Sigmoid colon (tissue), 7 donors: Measurements from ENCODE around the gene SLC15A3. TPM values are rescaled to one million over a fixed set of nuclear protein-coding genes. Genes with fewer than 3 reads are reported as not detected.

Source experiments
- DNase-seq: peaks from one replicate; pipeline ENCODE4 v3.0.0-alpha.2; 2019
- H3K27ac ChIP-seq, 4 donors: fragments of 200-600 bp; sonication (generic); one replicate each; pipeline ENCODE4 v1.5.1; 2016 to 2019; ENCODE audit warnings: mild to moderate bottlenecking in 1 of 4
- H3K27me3 ChIP-seq, 3 donors: fragments of 200-600 bp; sonication (generic); one replicate each; pipeline ENCODE4 v1.5.1; 2019; ENCODE audit warnings: mild to moderate bottlenecking in 1 of 3
- H3K36me3 ChIP-seq, 4 donors: fragments of 200-600 bp; sonication (generic); one replicate each; pipeline ENCODE4 v1.5.1; 2016 to 2019
- H3K4me1 ChIP-seq, 4 donors: fragments of 200-600 bp; sonication (generic); one replicate each; pipeline ENCODE4 v1.5.1; 2017 to 2019
- H3K4me3 ChIP-seq, 4 donors: fragments of 200-600 bp; sonication (generic); one replicate each; pipeline ENCODE4 v1.5.1; 2017 to 2019; ENCODE audit warnings: mild to moderate bottlenecking in 2 of 4, moderate library complexity in 1 of 4
- H3K9me3 ChIP-seq, 4 donors: fragments of 200-600 bp in 3 of 4; sonication (generic) in 3 of 4; one replicate each; pipeline versions ENCODE4 v1.5.1 to v1.6.1; 2013 to 2019
- EP300 ChIP-seq, 4 donors: sonication (generic); formaldehyde crosslinking; IDR thresholded peaks; one replicate each; pipeline ENCODE4 v1.6.1; 2017; ENCODE audit warnings: antibody characterized with exemption in 4 of 4
- POLR2A ChIP-seq, 2 donors: fragments of 450-650 bp; IDR thresholded peaks; one replicate each; pipeline ENCODE4 v1.6.1; 2016; ENCODE audit warnings: antibody characterized with exemption in 2 of 2, mild to moderate bottlenecking in 2 of 2, moderate library complexity in 2 of 2
- POLR2AphosphoS5 ChIP-seq, 4 donors: sonication (generic); formaldehyde crosslinking; IDR thresholded peaks; one replicate each; pipeline ENCODE4 v1.6.1; 2017; ENCODE audit warnings: antibody characterized with exemption in 4 of 4
- WGBS, 2 donors: extraction: QIAGEN DNeasy Blood & Tissue Kit; methylation state at CpG; one replicate each; pipeline ENCODE4 v1.1.7; 2013; 5-methylcytosine and 5-hydroxymethylcytosine counted together
- intact Hi-C: fragments of 100-400 bp; cut with DNase I; formaldehyde crosslinking; loops from one replicate; pipeline ENCODE4 v1.15.1; 2023
- polyA plus RNA-seq, 3 donors: library from polyadenylated mRNA; stranded (reverse); fragments of 200-250 nt; gene quantifications; one replicate each; pipeline ENCODE4 v1.2.3, GENCODE V29; 2013
- total RNA-seq, 4 donors: library from RNA; depleted of rRNA; stranded (reverse); fragments of >200 nt; gene quantifications; one replicate each; pipeline ENCODE4 v1.1.0, GENCODE V29; 2016
- TF ChIP-seq, protein P1 (sequence below), 4 experiments: fragments of 450-650 bp in 3 of 4; fragments of 200-600 bp in 1 of 4; IDR thresholded peaks; one replicate each; pipeline ENCODE4 v1.5.1; 2016 to 2019; ENCODE audit warnings: antibody characterized with exemption in 4 of 4, mild to moderate bottlenecking in 3 of 4, moderate library complexity in 2 of 4
- donor health status: healthy with polysubstance abuse.
- donor health status: Bipolar disorder and iron deficiency.
- donor health status: healthy.

The SLC15A3 gene
- total RNA-seq: 10 to 100 TPM; 12.8 to 43.9 (median 28.6) TPM
- 10 to 100 TPM; 13.8 to 32.0 (median 21.3) TPM for polyA plus RNA-seq

DNA sequence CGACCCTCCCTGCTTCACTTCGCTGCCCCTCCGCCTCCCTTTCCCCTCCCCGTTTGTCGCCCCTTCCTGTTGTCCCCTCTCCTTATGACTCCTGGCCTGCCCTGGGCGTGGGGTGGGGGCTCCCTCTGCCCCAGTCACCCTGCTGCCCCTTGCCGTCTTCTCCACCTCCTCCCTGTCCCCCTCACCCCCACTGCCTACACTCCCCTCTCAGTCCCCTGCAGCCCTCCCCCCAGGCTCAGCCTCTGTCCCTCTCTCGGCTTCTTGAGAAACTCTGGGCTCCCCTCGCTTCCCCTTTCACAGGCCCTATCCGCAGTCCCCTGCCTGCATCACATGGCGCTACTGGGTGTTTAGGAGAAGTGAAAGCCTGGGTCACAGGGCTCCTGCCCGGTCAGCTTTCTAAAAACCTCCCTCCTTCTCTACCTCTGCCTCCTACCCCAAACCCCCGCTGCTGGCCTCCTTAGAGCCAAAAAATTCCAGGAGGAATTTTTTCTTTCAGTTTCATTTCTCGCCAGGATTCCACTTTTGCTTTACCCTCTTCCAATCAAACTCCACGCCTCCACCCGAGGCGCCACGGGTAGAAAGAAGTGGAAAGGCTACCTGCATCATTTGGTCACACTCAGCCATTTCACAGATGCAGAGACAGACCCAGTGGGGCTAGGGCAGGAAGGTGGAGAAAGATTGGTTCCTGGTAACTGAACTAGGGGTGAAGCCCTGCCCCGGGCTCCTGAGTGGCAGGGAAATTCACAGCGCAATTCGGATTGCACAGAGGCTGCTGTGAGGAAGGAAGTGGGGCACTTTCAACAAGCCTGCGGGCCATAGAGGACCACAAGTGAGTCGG lies at the start of gene SLC15A3:
SLC15A3 (minus strand) TSS at position 273 of the 838 bp plus-strand sequence. CDS start 625 bp downstream, outside the sequence.
- Histone ChIP-seq H3K36me3 (no peaks in the 10 kb centered on the region), H3K4me1 (peaks cover 0 to 31% (median 25%) of the 10 kb centered on the region in 4 donors), H3K27me3 (no peaks in the 10 kb centered on the region), H3K27ac (peak within 1 kb of the TSS; percentile 79 to 87 (median 82)), H3K9me3 (no peaks in the 10 kb centered on the region), H3K4me3 (peak within 1 kb of the TSS; percentile 39 to 59 (median 54))
- peak; percentile 87 for DNase-seq
- intact Hi-C loops: loop anchor here (2.0 kb wide), 1 partner anchor 37 kb away; the partner anchor contains the start of gene TMEM109
- 14 to 22% methylated on average over 23 of the region's 23 CpGs for WGBS, 2 donors
- TF ChIP-seq POLR2AphosphoS5 (IDR thresholded peaks at IDR 0.05): peak in 2 of 4 donors; percentile 36 to 49
- no peak for TF ChIP-seq EP300 (IDR thresholded peaks at IDR 0.05)
- no peak for TF ChIP-seq POLR2A (IDR thresholded peaks at IDR 0.05)

DNA sequence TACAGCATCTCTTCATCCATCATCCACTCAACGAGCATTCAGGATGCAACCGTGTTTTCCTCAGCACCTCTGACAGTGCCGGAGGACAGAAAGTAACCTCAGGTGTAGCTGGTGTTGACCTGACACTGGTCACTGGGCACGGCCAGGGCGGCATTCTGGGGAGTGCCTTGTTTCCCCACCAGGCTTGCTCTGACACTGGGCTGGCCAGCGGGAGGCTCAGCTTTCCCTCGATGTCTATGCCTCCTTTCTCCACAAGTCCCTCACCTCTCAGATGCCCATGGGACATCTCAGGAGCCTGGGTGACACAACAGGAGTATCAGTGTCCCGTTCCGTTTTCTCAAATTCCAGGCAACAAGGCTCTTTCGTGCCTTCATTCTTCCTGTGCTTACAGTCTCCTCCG lies 48.5 kb upstream of the SLC15A3 start:
- 88 to 90% methylated on average over 11 of the region's 11 CpGs for WGBS, 2 donors
- Histone ChIP-seq H3K36me3 (no peaks in the 10 kb centered on the region), H3K4me1 (no peaks in the 10 kb centered on the region), H3K27ac (no peak overlapping the region), H3K9me3 (no peaks in the 10 kb centered on the region), H3K4me3 (no peak overlapping the region), H3K27me3 (peaks cover 0 to 6% (median 0%) of the 10 kb centered on the region in 3 donors)
- TF ChIP-seq POLR2A (IDR thresholded peaks at IDR 0.05) (no peak), POLR2AphosphoS5 (IDR thresholded peaks at IDR 0.05) (no peak), EP300 (IDR thresholded peaks at IDR 0.05) (no peak)
- TF ChIP-seq, protein P1, sequence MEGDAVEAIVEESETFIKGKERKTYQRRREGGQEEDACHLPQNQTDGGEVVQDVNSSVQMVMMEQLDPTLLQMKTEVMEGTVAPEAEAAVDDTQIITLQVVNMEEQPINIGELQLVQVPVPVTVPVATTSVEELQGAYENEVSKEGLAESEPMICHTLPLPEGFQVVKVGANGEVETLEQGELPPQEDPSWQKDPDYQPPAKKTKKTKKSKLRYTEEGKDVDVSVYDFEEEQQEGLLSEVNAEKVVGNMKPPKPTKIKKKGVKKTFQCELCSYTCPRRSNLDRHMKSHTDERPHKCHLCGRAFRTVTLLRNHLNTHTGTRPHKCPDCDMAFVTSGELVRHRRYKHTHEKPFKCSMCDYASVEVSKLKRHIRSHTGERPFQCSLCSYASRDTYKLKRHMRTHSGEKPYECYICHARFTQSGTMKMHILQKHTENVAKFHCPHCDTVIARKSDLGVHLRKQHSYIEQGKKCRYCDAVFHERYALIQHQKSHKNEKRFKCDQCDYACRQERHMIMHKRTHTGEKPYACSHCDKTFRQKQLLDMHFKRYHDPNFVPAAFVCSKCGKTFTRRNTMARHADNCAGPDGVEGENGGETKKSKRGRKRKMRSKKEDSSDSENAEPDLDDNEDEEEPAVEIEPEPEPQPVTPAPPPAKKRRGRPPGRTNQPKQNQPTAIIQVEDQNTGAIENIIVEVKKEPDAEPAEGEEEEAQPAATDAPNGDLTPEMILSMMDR (IDR thresholded peaks at IDR 0.05): no peak
- DNase-seq: no peak
- intact Hi-C loops: no loop called here

DNA sequence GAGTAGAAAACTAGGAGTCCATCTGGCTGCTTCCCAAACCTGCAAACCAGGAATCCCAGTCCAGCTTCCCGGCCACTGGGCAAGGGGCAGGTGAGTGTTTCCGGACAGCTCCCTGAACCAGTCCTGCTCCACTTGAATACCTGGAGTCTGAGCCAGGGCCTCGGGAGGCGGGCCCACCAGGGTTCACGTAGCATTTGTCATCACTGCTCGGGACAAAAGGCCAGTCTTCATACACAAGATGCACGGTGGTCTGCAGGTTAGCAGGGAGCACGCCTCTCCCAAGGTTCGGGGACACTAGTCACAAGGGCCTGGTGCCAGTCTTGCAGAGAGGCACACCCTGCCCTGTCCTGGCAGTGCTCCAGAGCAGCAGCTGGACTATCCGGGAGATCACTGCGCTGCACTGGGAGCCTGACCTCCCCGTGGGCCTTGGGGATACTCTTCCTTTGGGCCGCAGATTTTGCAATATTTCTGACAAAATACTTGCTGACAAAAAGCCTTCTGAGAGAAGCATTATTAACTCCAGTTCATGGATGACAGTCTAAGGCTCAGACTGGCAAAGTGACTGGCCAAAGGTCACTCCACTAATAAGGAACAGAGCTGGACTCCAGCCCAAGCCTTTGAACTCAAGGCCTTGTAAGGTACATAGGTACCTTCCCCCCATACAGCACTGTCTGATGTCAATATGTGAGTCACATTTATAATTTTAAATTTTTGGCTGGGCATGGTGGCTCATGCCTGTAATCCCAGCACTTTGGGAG lies 44.6 kb upstream of the SLC15A3 start:
- 18 to 71% methylated on average over 13 of the region's 13 CpGs for WGBS, 2 donors
- Histone ChIP-seq H3K27me3 (no peaks in the 10 kb centered on the region), H3K9me3 (no peaks in the 10 kb centered on the region), H3K27ac (no peak overlapping the region), H3K4me3 (no peak overlapping the region), H3K4me1 (no peaks in the 10 kb centered on the region), H3K36me3 (no peaks in the 10 kb centered on the region)
- no peak for TF ChIP-seq EP300 (IDR thresholded peaks at IDR 0.05)
- no peak for TF ChIP-seq POLR2AphosphoS5 (IDR thresholded peaks at IDR 0.05)
- intact Hi-C loops: no loop called here
- no peak for DNase-seq

DNA sequence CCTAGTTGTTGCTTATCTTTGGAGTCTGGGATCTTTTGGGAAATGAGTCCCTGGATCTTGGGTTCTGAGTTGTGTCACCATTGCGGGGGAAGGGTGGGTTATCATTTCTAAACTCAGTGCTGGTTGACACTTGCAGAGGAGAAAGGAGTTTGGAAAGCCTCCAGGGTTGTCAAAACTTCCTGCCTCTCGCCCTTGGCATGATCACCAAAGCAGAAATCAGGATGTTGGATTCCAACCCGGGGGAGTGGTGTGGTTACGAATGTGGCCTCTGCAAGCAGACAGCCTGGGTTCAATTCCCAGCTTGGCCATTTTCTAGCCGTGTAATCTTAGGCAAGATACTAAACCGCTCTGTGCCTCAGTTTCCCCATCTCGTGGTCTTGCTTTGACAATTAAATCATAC lies 43.8 kb upstream of the SLC15A3 start:
- DNase-seq: no peak
- intact Hi-C loops: no loop called here
- no peaks in the 10 kb centered on the region for H3K27me3 ChIP-seq
- H3K4me1 ChIP-seq: no peaks in the 10 kb centered on the region
- 46 to 70% methylated on average over 7 of the region's 7 CpGs for WGBS, 2 donors
- H3K4me3 ChIP-seq: no peak overlapping the region
- no peaks in the 10 kb centered on the region for H3K36me3 ChIP-seq
- H3K9me3 ChIP-seq: no peaks in the 10 kb centered on the region
- TF ChIP-seq, protein P1 (IDR thresholded peaks at IDR 0.05): no peak
- TF ChIP-seq EP300 (IDR thresholded peaks at IDR 0.05): no peak
- no peak for TF ChIP-seq POLR2A (IDR thresholded peaks at IDR 0.05)
- TF ChIP-seq POLR2AphosphoS5 (IDR thresholded peaks at IDR 0.05): no peak
- H3K27ac ChIP-seq: no peak overlapping the region

DNA sequence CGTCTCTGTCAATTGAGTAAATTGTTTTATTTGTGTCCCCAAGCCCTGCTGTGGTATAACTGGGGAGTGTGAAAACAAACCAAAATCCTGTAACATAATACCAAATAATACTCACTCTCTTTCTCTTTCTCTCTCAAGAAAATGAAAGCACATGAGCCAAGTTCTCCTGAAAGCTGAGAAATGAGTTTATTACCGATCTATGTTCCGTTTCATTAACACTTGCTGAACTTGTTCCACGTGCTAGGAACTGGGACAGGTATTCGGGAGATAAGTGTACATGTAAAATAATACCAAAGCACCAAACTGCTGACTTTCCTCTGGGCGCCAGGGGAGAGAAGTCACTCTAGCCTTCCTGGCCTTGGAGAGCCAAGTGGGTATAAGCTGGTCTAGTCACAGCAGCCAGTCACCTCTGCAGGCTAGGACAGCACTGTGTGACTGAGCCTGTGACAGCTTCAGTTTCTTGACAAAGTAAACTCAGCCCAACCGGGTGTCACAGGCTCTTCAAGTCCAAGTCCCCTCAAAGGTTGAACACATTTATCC lies 42.6 kb upstream of the SLC15A3 start:
- no peak overlapping the region for H3K4me3 ChIP-seq
- H3K36me3 ChIP-seq: no peaks in the 10 kb centered on the region
- no peaks in the 10 kb centered on the region for H3K4me1 ChIP-seq
- TF ChIP-seq POLR2AphosphoS5 (IDR thresholded peaks at IDR 0.05) (no peak), POLR2A (IDR thresholded peaks at IDR 0.05) (no peak), EP300 (IDR thresholded peaks at IDR 0.05) (no peak)
- TF ChIP-seq, protein P1 (IDR thresholded peaks at IDR 0.05): no peak
- no peak for DNase-seq
- no peak overlapping the region for H3K27ac ChIP-seq
- WGBS, 2 donors: 14 to 61% methylated on average over 7 of the region's 7 CpGs
- no peaks in the 10 kb centered on the region for H3K27me3 ChIP-seq
- intact Hi-C loops: no loop called here
- H3K9me3 ChIP-seq: no peaks in the 10 kb centered on the region
